KMS-11 (cell line): ENCODE measurements around the gene NOD2.

Experiments used
- H2AFZ ChIP-seq: fragments of 200-600 bp; sonication (generic); 2 replicates; pipeline ENCODE4 v1.6.1; 2016; ENCODE audit warnings: antibody characterized with exemption, mixed run types, low read depth
- H3K27ac ChIP-seq: fragments of 200-600 bp; sonication (generic); 2 replicates; pipeline ENCODE4 v1.6.1; 2016; ENCODE audit warnings: mild to moderate bottlenecking, mixed run types
- H3K27me3 ChIP-seq: fragments of 200-600 bp; sonication (generic); 2 replicates; pipeline ENCODE4 v1.6.1; 2017; ENCODE audit warnings: mild to moderate bottlenecking, low read depth, mixed run types, moderate library complexity; ENCODE audit not compliant: insufficient read depth
- H3K36me3 ChIP-seq: fragments of 200-600 bp; sonication (generic); 2 replicates; pipeline ENCODE4 v1.6.1; 2017; ENCODE audit warnings: mild to moderate bottlenecking, mixed run types; ENCODE audit not compliant: insufficient read depth
- H3K4me1 ChIP-seq: fragments of 200-600 bp; sonication (generic); 2 replicates; pipeline ENCODE4 v1.6.1; 2016; ENCODE audit warnings: mild to moderate bottlenecking, low read depth, mixed run types; ENCODE audit not compliant: poor library complexity, severe bottlenecking
- H3K4me2 ChIP-seq: fragments of 200-600 bp; sonication (generic); 2 replicates; pipeline ENCODE4 v1.7.0; 2016; ENCODE audit warnings: mild to moderate bottlenecking, mixed run types
- H3K4me3 ChIP-seq: fragments of 200-600 bp; sonication (generic); IDR thresholded peaks from 2 replicates; pipeline ENCODE4 v1.6.1; 2017; ENCODE audit warnings: low read depth, low read length, mixed read lengths; ENCODE audit not compliant: insufficient read depth
- H3K79me2 ChIP-seq: fragments of 200-600 bp; sonication (generic); 2 replicates; pipeline ENCODE4 v1.6.1; 2016; ENCODE audit warnings: low read depth, mixed run types; ENCODE audit not compliant: insufficient read depth
- H3K9ac ChIP-seq: fragments of 200-600 bp; sonication (generic); 2 replicates; pipeline ENCODE4 v1.6.1; 2016; ENCODE audit warnings: mild to moderate bottlenecking, mixed run types
- H4K20me1 ChIP-seq: fragments of 200-600 bp; sonication (generic); 2 replicates; pipeline ENCODE4 v1.6.1; 2016; ENCODE audit warnings: mild to moderate bottlenecking, mixed run types; ENCODE audit not compliant: insufficient read depth
- TF ChIP-seq, protein P1 (sequence below): fragments of 200-600 bp; sonication (generic); conservative IDR thresholded peaks from 2 replicates; pipeline ENCODE4 v1.6.1; 2017; ENCODE audit warnings: low read depth, mild to moderate bottlenecking, antibody characterized with exemption, low read length, moderate library complexity, mixed read lengths

The NOD2 gene

DNA sequence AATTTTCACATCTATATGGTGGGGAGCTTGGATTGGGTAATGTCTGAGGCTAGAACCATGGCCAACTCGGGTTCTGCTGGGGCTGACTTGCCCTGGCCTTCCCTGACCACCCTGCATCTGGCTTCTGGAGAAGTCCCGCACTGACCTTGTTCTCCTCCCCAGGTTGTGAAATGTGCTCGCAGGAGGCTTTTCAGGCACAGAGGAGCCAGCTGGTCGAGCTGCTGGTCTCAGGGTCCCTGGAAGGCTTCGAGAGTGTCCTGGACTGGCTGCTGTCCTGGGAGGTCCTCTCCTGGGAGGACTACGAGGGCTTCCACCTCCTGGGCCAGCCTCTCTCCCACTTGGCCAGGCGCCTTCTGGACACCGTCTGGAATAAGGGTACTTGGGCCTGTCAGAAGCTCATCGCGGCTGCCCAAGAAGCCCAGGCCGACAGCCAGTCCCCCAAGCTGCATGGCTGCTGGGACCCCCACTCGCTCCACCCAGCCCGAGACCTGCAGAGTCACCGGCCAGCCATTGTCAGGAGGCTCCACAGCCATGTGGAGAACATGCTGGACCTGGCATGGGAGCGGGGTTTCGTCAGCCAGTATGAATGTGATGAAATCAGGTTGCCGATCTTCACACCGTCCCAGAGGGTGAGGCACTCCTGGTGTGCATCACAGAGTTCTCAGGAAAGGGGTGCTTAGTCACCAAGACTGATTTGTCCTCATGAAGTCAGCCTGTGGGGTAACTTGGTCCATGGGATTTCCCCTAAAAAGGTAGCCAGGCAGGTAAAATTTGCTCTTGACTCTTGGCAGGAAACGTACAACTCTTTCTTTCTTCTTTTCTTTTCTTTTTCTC is 6.1 kb downstream of the NOD2 start:
- Histone ChIP-seq H3K4me2 (no peak overlapping the region), H2AFZ (no peak overlapping the region), H3K27me3 (no peaks in the 10 kb centered on the region), H3K79me2 (no peaks in the 10 kb centered on the region), H3K4me1 (no peaks in the 10 kb centered on the region), H3K9ac (no peak overlapping the region), H3K4me3 (no peak overlapping the region), H3K27ac (no peak overlapping the region), H4K20me1 (no peaks in the 10 kb centered on the region), H3K36me3 (no peaks in the 10 kb centered on the region)
- TF ChIP-seq, protein P1, sequence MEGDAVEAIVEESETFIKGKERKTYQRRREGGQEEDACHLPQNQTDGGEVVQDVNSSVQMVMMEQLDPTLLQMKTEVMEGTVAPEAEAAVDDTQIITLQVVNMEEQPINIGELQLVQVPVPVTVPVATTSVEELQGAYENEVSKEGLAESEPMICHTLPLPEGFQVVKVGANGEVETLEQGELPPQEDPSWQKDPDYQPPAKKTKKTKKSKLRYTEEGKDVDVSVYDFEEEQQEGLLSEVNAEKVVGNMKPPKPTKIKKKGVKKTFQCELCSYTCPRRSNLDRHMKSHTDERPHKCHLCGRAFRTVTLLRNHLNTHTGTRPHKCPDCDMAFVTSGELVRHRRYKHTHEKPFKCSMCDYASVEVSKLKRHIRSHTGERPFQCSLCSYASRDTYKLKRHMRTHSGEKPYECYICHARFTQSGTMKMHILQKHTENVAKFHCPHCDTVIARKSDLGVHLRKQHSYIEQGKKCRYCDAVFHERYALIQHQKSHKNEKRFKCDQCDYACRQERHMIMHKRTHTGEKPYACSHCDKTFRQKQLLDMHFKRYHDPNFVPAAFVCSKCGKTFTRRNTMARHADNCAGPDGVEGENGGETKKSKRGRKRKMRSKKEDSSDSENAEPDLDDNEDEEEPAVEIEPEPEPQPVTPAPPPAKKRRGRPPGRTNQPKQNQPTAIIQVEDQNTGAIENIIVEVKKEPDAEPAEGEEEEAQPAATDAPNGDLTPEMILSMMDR = no peak

DNA sequence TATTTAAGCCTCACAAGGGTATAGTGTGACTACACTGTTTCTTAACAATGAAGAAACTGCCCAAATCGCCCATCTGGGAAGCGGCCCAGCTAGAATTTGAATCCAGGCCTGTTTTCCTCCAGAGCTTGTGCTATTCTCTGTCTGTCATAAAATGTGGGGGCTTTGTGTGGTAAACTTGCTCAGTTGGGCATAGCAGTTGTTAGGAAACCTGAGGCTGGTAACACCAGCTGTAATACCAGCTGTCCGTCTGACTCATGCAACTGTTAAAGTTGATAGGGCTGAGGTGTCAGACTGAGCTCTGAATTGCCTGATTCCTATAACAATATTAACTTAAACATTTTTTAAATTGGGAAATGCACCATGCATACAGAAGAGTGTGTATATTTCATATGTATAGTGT is 9.3 kb downstream of the NOD2 start:
- Histone ChIP-seq H2AFZ (no peak overlapping the region), H3K27me3 (no peaks in the 10 kb centered on the region), H3K4me3 (no peak overlapping the region), H3K4me1 (no peaks in the 10 kb centered on the region), H3K9ac (no peak overlapping the region), H3K27ac (no peak overlapping the region), H3K36me3 (no peaks in the 10 kb centered on the region), H3K79me2 (no peaks in the 10 kb centered on the region), H4K20me1 (no peaks in the 10 kb centered on the region), H3K4me2 (no peak overlapping the region)
- TF ChIP-seq, protein P1 = no peak

GRCh38 chr16:50704245-50704644 is 10.8 kb downstream of the NOD2 start:
- TF ChIP-seq, protein P1 = no peak
- Histone ChIP-seq H3K36me3 (no peaks in the 10 kb centered on the region), H3K9ac (no peak overlapping the region), H3K79me2 (no peaks in the 10 kb centered on the region), H3K27me3 (no peaks in the 10 kb centered on the region), H3K27ac (no peak overlapping the region), H4K20me1 (no peaks in the 10 kb centered on the region), H3K4me2 (no peak overlapping the region), H3K4me3 (no peak overlapping the region), H3K4me1 (no peaks in the 10 kb centered on the region), H2AFZ (no peak overlapping the region)

DNA sequence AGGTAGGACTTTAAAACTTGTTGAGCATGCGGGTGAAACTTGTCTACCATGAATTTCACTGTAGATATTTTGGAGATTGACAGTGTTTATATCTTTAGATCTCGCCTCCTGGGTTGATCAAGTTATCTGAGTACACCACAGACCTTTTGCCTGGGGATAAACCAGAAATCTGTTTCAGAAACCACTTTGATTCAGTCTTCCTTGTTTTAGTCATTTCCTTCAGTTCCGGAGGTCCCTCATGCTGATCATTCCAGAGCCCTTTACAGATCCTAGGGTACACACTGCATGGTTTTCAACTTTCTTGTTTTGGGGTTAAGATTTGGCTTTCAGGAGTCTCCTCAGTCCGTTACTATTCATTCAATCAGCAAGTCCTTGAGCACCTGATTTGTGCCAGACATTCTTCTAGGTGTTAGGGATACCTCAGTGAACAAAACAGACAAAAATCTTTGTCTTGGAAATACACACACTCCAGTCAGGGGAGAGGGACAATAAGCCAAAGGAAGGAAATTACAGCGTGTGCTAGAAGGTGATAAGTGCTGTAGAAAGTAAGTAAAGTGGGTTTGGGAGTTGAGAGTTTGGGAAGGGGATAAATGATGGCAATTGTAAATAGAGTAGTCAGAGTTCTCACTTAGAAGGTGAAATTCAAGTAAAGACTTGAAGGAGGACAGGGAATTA is 12.2 kb downstream of the NOD2 start:
- no peak overlapping the region for H2AFZ ChIP-seq
- H3K36me3 ChIP-seq = no peaks in the 10 kb centered on the region
- no peaks in the 10 kb centered on the region for H4K20me1 ChIP-seq
- no peaks in the 10 kb centered on the region for H3K79me2 ChIP-seq
- no peaks in the 10 kb centered on the region for H3K27me3 ChIP-seq
- H3K4me2 ChIP-seq = no peak overlapping the region
- H3K9ac ChIP-seq = no peak overlapping the region
- TF ChIP-seq, protein P1 = no peak
- H3K27ac ChIP-seq = no peak overlapping the region
- H3K4me1 ChIP-seq = no peaks in the 10 kb centered on the region
- H3K4me3 ChIP-seq = no peak overlapping the region
